Spinal cord (tissue), 10 donors: ENCODE data around the gene PSMD13. TPM values are rescaled to one million over a fixed set of nuclear protein-coding genes. Genes with fewer than 3 reads are reported as not detected.

ENCODE experiments used
- DNase-seq, 6 donors: peaks; one replicate each; pipeline versions ENCODE4 v3.0.0 to v3.0.0-alpha.2; 2013 to 2015; ENCODE audit warnings: low spot score in 6 of 6, low read depth in 4 of 6
- H3K27ac ChIP-seq: one replicate; pipeline ENCODE4 v1.5.1; 2013; ENCODE audit warnings: low read depth, low read length, control low read depth
- H3K27me3 ChIP-seq: one replicate; pipeline ENCODE4 v1.6.1; 2013; ENCODE audit warnings: low read length; ENCODE audit not compliant: control insufficient read depth, insufficient read depth
- H3K36me3 ChIP-seq: one replicate; pipeline ENCODE4 v1.6.1; 2013; ENCODE audit warnings: low read length; ENCODE audit not compliant: control insufficient read depth, insufficient read depth
- H3K4me1 ChIP-seq: one replicate; pipeline ENCODE4 v1.6.1; 2013; ENCODE audit warnings: low read length; ENCODE audit not compliant: control insufficient read depth, insufficient read depth
- H3K4me3 ChIP-seq: one replicate; pipeline ENCODE4 v1.5.1; 2013; ENCODE audit warnings: low read depth, low read length, control low read depth
- H3K9me3 ChIP-seq: one replicate; pipeline ENCODE4 v1.6.1; 2013; ENCODE audit warnings: low read length; ENCODE audit not compliant: control insufficient read depth, insufficient read depth
- WGBS: methylation state at CpG from one replicate; pipeline ENCODE4 v1.1.5; 2013; ENCODE audit warnings: missing lambda C conversion rate; ENCODE audit not compliant: insufficient coverage; 5-methylcytosine and 5-hydroxymethylcytosine counted together
- polyA plus RNA-seq, 2 donors: library from polyadenylated mRNA; unstranded; fragments of 120-200 nt; gene quantifications; one replicate each; pipeline ENCODE4 v1.2.1, GENCODE V29; 2013; ENCODE audit not compliant: insufficient read length in 2 of 2
- total RNA-seq, 2 donors: library from RNA; depleted of rRNA in 1 of 2; stranded (reverse); fragments of 120-200 nt in 1 of 2; fragments of >200 nt in 1 of 2; gene quantifications; one replicate each; pipeline versions ENCODE4 v1.2.3 to v1.2.4, GENCODE V29; 2013 to 2014
- donor health status: healthy.

Gene PSMD13
- total and polyA plus RNA-seq, 4 donors: 93.5 to 160 (median 114) TPM

DNA sequence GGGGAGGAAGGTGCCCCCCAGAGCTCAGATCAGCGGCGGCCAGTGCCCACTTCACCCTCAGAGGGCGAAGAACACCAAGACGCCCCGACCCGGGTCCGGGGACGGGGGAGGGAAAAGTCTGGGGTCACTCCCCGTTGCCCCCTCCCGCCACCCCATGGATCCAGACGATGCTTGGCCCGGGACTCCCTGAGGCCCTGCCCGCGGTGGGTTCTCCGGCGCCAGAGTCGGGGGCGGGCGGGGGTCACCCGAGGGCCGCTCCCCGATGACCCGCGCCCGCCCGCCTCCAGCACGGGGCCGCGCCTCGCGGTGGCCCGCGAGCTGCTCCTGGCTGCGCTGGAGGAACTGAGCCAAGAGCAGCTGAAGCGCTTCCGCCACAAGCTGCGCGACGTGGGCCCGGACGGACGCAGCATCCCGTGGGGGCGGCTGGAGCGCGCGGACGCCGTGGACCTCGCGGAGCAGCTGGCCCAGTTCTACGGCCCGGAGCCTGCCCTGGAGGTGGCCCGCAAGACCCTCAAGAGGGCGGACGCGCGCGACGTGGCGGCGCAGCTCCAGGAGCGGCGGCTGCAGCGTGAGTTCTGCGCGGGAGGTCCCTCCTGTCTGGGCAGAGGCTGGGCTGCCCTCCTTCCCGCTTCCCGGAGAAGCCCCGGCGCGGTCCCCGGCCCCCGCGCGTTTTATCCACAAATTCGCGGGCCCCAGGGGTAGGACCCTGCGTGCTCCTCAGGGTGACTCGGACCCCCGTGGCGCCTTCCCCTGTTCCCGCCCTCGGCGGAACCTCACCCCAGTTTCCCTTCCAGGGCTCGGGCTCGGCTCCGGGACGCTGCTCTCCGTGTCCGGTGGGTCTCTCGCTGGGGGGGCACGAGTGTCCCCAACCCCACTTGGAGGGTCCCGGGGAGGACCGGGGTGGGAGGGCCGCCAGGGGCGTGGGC is 42.5 kb downstream of the PSMD13 start:
- WGBS: 14% methylated on average over 97 of the region's 97 CpGs
- no peaks in the 10 kb centered on the region for H3K9me3 ChIP-seq
- H3K27ac ChIP-seq: no peak overlapping the region
- peaks cover 15% of the 10 kb centered on the region for H3K4me1 ChIP-seq
- H3K36me3 ChIP-seq: no peaks in the 10 kb centered on the region
- no peak for DNase-seq
- H3K27me3 ChIP-seq: peaks cover 64% of the 10 kb centered on the region
- no peak overlapping the region for H3K4me3 ChIP-seq

DNA sequence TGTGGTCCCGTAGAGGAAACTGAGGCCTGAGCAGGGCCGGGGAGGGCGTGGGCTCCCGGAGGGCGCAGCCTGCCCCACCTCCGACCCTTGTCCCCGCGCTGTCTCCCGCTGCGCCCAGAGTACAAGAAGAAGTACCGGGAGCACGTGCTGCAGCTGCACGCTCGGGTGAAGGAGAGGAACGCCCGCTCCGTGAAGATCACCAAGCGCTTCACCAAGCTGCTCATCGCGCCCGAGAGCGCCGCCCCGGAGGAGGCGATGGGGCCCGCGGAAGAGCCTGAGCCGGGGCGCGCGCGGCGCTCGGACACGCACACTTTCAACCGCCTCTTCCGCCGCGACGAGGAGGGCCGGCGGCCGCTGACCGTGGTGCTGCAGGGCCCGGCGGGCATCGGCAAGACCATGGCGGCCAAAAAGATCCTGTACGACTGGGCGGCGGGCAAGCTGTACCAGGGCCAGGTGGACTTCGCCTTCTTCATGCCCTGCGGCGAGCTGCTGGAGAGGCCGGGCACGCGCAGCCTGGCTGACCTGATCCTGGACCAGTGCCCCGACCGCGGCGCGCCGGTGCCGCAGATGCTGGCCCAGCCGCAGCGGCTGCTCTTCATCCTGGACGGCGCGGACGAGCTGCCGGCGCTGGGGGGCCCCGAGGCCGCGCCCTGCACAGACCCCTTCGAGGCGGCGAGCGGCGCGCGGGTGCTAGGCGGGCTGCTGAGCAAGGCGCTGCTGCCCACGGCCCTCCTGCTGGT is 43.4 kb downstream of the PSMD13 start:
- H3K4me3 ChIP-seq: no peak overlapping the region
- no peak overlapping the region for H3K27ac ChIP-seq
- H3K4me1 ChIP-seq: peaks cover 15% of the 10 kb centered on the region
- no peaks in the 10 kb centered on the region for H3K36me3 ChIP-seq
- peaks cover 65% of the 10 kb centered on the region for H3K27me3 ChIP-seq
- 3% methylated on average over 85 of the region's 85 CpGs for WGBS
- no peak for DNase-seq
- no peaks in the 10 kb centered on the region for H3K9me3 ChIP-seq

DNA sequence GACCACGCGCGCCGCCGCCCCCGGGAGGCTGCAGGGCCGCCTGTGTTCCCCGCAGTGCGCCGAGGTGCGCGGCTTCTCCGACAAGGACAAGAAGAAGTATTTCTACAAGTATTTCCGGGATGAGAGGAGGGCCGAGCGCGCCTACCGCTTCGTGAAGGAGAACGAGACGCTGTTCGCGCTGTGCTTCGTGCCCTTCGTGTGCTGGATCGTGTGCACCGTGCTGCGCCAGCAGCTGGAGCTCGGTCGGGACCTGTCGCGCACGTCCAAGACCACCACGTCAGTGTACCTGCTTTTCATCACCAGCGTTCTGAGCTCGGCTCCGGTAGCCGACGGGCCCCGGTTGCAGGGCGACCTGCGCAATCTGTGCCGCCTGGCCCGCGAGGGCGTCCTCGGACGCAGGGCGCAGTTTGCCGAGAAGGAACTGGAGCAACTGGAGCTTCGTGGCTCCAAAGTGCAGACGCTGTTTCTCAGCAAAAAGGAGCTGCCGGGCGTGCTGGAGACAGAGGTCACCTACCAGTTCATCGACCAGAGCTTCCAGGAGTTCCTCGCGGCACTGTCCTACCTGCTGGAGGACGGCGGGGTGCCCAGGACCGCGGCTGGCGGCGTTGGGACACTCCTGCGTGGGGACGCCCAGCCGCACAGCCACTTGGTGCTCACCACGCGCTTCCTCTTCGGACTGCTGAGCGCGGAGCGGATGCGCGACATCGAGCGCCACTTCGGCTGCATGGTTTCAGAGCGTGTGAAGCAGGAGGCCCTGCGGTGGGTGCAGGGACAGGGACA is 44.1 kb downstream of the PSMD13 start:
- Histone ChIP-seq H3K27me3 (peaks cover 67% of the 10 kb centered on the region), H3K4me3 (no peak overlapping the region), H3K4me1 (peaks cover 15% of the 10 kb centered on the region), H3K27ac (no peak overlapping the region), H3K9me3 (no peaks in the 10 kb centered on the region), H3K36me3 (no peaks in the 10 kb centered on the region)
- WGBS: 9% methylated on average over 79 of the region's 79 CpGs
- no peak for DNase-seq

DNA sequence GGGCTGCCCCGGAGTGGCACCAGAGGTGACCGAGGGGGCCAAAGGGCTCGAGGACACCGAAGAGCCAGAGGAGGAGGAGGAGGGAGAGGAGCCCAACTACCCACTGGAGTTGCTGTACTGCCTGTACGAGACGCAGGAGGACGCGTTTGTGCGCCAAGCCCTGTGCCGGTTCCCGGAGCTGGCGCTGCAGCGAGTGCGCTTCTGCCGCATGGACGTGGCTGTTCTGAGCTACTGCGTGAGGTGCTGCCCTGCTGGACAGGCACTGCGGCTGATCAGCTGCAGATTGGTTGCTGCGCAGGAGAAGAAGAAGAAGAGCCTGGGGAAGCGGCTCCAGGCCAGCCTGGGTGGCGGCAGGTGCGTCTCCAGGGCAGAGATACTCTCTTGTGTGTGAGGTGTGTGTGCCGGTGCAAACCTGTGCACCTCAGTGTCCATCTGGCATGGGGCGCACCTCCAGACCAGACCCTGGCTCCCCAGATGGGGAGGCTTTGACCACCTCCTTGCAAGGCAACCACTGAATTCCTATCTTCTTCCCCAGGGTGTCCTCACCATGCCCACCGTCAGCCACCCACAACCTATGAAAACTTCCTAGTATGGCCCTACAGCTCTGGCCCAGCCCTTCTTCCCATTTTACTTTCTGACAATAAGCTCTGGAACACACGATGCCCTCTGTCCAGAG is 44.8 kb downstream of the PSMD13 start:
- no peaks in the 10 kb centered on the region for H3K36me3 ChIP-seq
- no peak overlapping the region for H3K4me3 ChIP-seq
- peaks cover 74% of the 10 kb centered on the region for H3K27me3 ChIP-seq
- H3K27ac ChIP-seq: no peak overlapping the region
- no peaks in the 10 kb centered on the region for H3K9me3 ChIP-seq
- H3K4me1 ChIP-seq: peaks cover 15% of the 10 kb centered on the region
- 37% methylated on average over 26 of the region's 26 CpGs for WGBS
- DNase-seq: no peak

DNA sequence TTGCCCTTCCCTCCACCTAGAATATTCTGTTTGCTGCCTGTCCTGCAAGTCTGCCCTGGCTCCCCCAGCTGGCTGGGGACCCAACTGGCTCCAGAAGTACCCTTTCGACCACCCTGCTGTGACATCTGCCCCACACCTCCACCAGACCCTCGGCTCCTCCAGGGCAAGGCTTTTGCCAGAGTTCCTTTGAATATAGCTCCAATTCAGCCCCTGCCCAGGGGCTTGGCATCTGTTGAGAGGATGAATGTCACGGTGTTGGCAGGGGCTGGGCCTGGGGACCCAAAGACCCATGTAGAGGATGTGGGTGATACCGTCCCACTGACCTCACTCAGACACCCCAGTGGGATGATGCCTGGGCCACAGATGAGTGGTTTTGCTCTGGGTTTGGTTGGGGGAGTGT is 45.4 kb downstream of the PSMD13 start:
- 65% methylated on average over 4 of the region's 4 CpGs for WGBS
- H3K27ac ChIP-seq: no peak overlapping the region
- H3K36me3 ChIP-seq: no peaks in the 10 kb centered on the region
- H3K4me1 ChIP-seq: peaks cover 15% of the 10 kb centered on the region
- no peak overlapping the region for H3K4me3 ChIP-seq
- H3K9me3 ChIP-seq: no peaks in the 10 kb centered on the region
- no peak for DNase-seq
- peaks cover 78% of the 10 kb centered on the region for H3K27me3 ChIP-seq

DNA sequence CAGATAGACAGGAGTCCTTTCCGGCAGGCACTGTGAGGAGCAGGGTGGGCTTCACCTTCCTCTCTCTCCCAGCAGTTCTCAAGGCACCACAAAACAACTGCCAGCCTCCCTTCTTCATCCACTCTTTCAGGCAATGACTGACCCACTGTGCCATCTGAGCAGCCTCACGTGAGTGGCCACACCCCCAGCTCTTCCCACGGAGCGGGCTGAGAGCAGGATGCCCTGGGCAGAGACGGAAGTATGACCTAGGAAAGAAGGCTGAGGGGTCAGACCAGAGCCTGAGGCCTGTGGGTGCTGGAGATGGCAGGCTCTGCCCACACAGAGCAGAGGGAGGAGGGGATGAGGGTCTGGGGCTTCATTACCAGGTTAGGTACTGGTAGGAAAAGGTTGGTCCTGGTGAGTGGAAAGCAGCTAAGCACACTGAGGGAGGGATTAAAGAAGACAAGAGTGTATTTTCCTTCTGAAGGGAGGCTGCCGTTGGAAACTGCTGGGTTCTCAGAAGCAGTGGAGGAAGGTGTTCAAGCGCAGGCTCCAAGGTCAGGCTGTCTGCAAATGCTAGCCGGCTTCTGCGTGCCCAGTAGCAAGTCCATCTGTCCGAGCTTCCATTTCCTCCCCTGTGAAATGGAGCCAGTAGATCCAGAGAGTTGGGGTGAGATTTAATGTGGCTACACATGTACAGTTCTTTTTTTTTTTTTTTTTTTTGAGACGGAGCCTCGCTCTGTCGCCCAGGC is 46.0 kb downstream of the PSMD13 start:
- Histone ChIP-seq H3K27ac (no peak overlapping the region), H3K36me3 (no peaks in the 10 kb centered on the region), H3K4me3 (no peak overlapping the region), H3K27me3 (peaks cover 80% of the 10 kb centered on the region), H3K9me3 (no peaks in the 10 kb centered on the region), H3K4me1 (peaks cover 16% of the 10 kb centered on the region)
- 71% methylated on average over 10 of the region's 13 CpGs for WGBS
- DNase-seq: no peak

DNA sequence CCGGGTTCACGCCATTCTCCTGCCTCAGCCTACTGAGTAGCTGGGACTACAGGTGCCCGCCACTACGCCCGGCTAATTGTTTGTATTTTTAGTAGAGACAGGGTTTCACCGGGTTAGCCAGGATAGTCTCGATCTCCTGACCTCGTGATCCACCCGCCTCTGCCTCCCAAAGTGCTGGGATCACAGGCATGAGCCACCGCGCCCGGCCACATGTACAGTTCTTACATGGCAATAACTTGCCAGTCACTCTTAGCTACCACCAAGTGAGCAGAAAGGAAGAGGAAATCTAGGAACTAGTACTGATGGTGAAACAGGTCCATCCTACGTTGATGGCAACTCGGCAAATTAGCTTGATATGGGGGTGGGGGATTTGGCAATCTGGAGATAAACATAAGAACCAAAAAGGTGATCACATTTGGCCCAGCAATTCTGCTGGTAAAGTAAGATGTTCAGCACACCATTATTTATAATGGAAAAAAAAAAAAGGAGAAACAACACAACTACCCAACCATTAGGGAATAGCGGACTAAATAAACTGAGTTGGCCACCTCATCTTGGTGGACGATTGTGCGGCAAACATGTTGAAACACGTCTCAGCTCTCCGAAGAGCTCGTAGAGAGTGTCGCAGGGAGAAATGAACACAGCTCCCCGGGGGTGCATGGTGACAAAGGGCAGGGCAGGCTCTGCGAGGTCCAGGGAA is 46.8 kb downstream of the PSMD13 start:
- H3K36me3 ChIP-seq: no peaks in the 10 kb centered on the region
- no peak for DNase-seq
- H3K27ac ChIP-seq: no peak overlapping the region
- H3K4me3 ChIP-seq: no peak overlapping the region
- H3K9me3 ChIP-seq: no peaks in the 10 kb centered on the region
- WGBS: 85% methylated on average over 15 of the region's 23 CpGs
- H3K4me1 ChIP-seq: peaks cover 23% of the 10 kb centered on the region
- H3K27me3 ChIP-seq: peaks cover 80% of the 10 kb centered on the region

DNA sequence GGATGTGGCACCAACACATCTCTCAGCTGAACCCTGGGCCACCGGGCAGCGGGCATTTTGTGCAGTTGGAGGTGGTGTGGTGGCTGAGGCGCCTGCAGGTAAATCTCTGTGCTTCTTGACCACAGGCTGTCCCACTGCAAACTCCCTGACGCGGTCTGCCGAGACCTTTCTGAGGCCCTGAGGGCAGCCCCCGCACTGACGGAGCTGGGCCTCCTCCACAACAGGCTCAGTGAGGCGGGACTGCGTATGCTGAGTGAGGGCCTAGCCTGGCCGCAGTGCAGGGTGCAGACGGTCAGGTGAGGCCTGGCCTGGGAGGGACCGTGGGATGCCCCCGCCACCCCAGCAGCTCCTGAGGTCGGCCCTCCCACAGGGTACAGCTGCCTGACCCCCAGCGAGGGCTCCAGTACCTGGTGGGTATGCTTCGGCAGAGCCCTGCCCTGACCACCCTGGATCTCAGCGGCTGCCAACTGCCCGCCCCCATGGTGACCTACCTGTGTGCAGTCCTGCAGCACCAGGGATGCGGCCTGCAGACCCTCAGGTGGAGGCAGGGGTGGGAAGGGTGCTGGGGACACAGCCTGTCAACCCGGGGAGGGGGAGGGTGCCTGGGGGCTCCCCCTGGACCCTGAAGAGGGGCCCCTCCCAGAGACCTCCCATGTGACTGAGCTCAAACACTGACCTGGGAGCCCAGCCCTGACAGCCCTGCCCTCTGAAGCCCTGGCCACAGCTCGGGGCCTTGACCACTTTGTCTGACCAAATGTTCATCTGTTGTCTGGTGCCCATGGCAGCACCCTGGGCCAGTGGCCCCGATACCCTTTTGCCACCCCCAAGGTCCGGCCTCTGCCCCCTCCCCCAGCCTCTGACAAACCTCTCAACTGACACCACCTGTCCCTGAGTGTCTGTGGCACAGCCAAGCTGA is 47.6 kb downstream of the PSMD13 start:
- Histone ChIP-seq H3K9me3 (no peaks in the 10 kb centered on the region), H3K27ac (no peak overlapping the region), H3K27me3 (peaks cover 73% of the 10 kb centered on the region), H3K4me3 (no peak overlapping the region), H3K4me1 (peaks cover 24% of the 10 kb centered on the region), H3K36me3 (no peaks in the 10 kb centered on the region)
- 80% methylated on average over 22 of the region's 24 CpGs for WGBS
- DNase-seq: no peak
